ENCODE measurements around the gene CPN1. TPM values are rescaled to one million over a fixed set of nuclear protein-coding genes. Genes with fewer than 3 reads are reported as not detected.

Gene CPN1
- total and polyA plus RNA-seq, 2 of the 8 experiments (the other 6 are each of a cell fraction or from before 2014, with no cell fraction given) = 0.15 to 0.20 TPM

GRCh38 chr10:100075426-100076220, 6.0 kb downstream of the CPN1 start:
- Histone ChIP-seq H3K14ac (ENCODE audit: insufficient read length) (no peak overlapping the region), H4K5ac (ENCODE audit: insufficient read length, low read depth, low read length) (no peak overlapping the region), H2BK20ac (ENCODE audit: low read length) (no peak overlapping the region), H4K8ac (ENCODE audit: extremely low read depth, insufficient read depth, low read length) (no peak overlapping the region; the same call in 1 of the 2 replicates), H3K79me2 (ENCODE audit: control insufficient read depth in 1 of 2, insufficient read depth in 2 of 2, low read length in 2 of 2) (no peaks in the 10 kb centered on the region), H3K18ac (ENCODE audit: extremely low read depth, low read length) (no peak overlapping the region), H3K79me1 (ENCODE audit: low read depth, low read length) (no peaks in the 10 kb centered on the region), H2AFZ (ENCODE audit: low read length) (no peak overlapping the region), H3K4me1 (replicated peaks in 1 of 4; ENCODE audit: control insufficient read depth in 3 of 4, insufficient read depth in 4 of 4, low read length in 3 of 4) (no peaks in the 10 kb centered on the region), H4K20me1 (replicated peaks in 1 of 2; ENCODE audit: control insufficient read depth in 1 of 2, insufficient read depth in 2 of 2, low read length in 2 of 2) (no peaks in the 10 kb centered on the region), H3K9ac (replicated peaks in 1 of 4; ENCODE audit: extremely low read depth in 1 of 4, low read depth in 3 of 4, low read length in 3 of 4) (no peak overlapping the region), H3K9me3 (ENCODE audit: insufficient read depth in 2 of 2, low read depth in 1 of 2, low read length in 1 of 2) (no peaks in the 10 kb centered on the region), H2BK120ac (replicated peaks; ENCODE audit: low read depth, low read length) (no peak overlapping the region), H3K4me3 (ENCODE audit: extremely low read depth in 1 of 4, insufficient read depth in 2 of 4, low read depth in 3 of 4, low read length in 4 of 4) (no peak overlapping the region), H2AK5ac (ENCODE audit: low read depth, low read length) (no peak overlapping the region), H4K91ac (replicated peaks; ENCODE audit: insufficient read length, low read length) (no peak overlapping the region), H2BK5ac (ENCODE audit: low read depth, low read length) (no peak overlapping the region), H2BK15ac (ENCODE audit: low read length) (no peak overlapping the region), H3K27me3 (replicated peaks in 1 of 4; ENCODE audit: control insufficient read depth in 3 of 4, extremely low read depth in 1 of 4, insufficient read depth in 3 of 4, low read length in 3 of 4) (no peaks in the 10 kb centered on the region), H3K27ac (ENCODE audit: low read depth, low read length) (no peak overlapping the region), H3K23ac (ENCODE audit: insufficient read length) (no peak overlapping the region), H3K4ac (replicated peaks; ENCODE audit: insufficient read length, low read depth, low read length) (no peak overlapping the region), H3K4me2 (ENCODE audit: insufficient read depth in 1 of 2, low read depth in 2 of 2, low read length in 2 of 2) (no peak overlapping the region), H3K36me3 (ENCODE audit: control insufficient read depth in 2 of 4, insufficient read depth in 4 of 4, low read length in 3 of 4) (no peaks in the 10 kb centered on the region), H2BK12ac (ENCODE audit: low read depth, low read length) (no peak overlapping the region), H3K23me2 (ENCODE audit: low read depth, low read length) (no peaks in the 10 kb centered on the region), H3K56ac (replicated peaks; ENCODE audit: insufficient read length, low read depth, low read length) (no peak overlapping the region)
- POLR2A ChIA-PET (ENCODE audit: partially characterized antibody) = no interaction called here
- CTCF ChIA-PET (ENCODE audit: partially characterized antibody) = interaction anchor here (2.3 kb wide), 1 partner anchor 30 kb away, joined by 8 read pairs; no protein-coding TSS in a partner anchor
- no peak for DNase-seq (ENCODE audit: low read depth in 1 of 2, low spot score in 2 of 2)
- no peak for FAIRE-seq
- WGBS, 2 experiments (ENCODE audit: extremely low coverage in 1 of 2, insufficient coverage in 1 of 2, insufficient read length in 1 of 2, insufficient replicate concordance in 2 of 2, low coverage in 1 of 2, low lambda C conversion rate in 2 of 2, missing lambda C conversion rate in 1 of 2) = 96% methylated on average over 18 of the region's 18 CpGs; no CpG with 5 or more reads in 1 of the 2 experiments
- no peak for TF ChIP-seq POLR2AphosphoS5 (IDR thresholded peaks at IDR 0.05; ENCODE audit: low read depth, low read length)
- TF ChIP-seq PHF8 (conservative IDR thresholded peaks at IDR 0.05; ENCODE audit: low read depth, low read length) = no peak
